Suprapubic skin (tissue), 4 donors: ENCODE data around the gene RBP5.

ENCODE experiments used
- CTCF ChIP-seq, 2 donors: fragments of 200-600 bp in 1 of 2; fragments of 450-650 bp in 1 of 2; sonication (generic) in 1 of 2; IDR thresholded peaks; one replicate each; pipeline ENCODE4 v1.5.1; 2016 to 2019; ENCODE audit warnings: antibody characterized with exemption in 2 of 2, mild to moderate bottlenecking in 1 of 2, moderate library complexity in 1 of 2
- EP300 ChIP-seq: sonication (generic); formaldehyde crosslinking; IDR thresholded peaks from one replicate; pipeline ENCODE4 v1.6.1; 2017; ENCODE audit warnings: antibody characterized with exemption
- POLR2A ChIP-seq, 2 donors: fragments of 450-650 bp; IDR thresholded peaks; one replicate each; pipeline ENCODE4 v1.6.1; 2017; ENCODE audit warnings: antibody characterized with exemption in 2 of 2, mild to moderate bottlenecking in 2 of 2, moderate library complexity in 2 of 2
- POLR2AphosphoS5 ChIP-seq, 3 donors: sonication (generic); formaldehyde crosslinking; IDR thresholded peaks; one replicate each; pipeline ENCODE4 v1.6.1; 2017; ENCODE audit warnings: antibody characterized with exemption in 3 of 3

GRCh38 chr12:7096979-7097378 lies 31.7 kb downstream of the RBP5 start:
- TF ChIP-seq POLR2A (IDR thresholded peaks at IDR 0.05): no peak
- no peak for TF ChIP-seq CTCF (IDR thresholded peaks at IDR 0.05)
- TF ChIP-seq POLR2AphosphoS5 (IDR thresholded peaks at IDR 0.05): no peak
- TF ChIP-seq EP300: no peak
